GM12872 (cell line): Measurements from ENCODE around the gene ZC3H6.

ENCODE experiments used
- TF ChIP-seq, protein P1 (sequence below): IDR thresholded peaks from 3 replicates; pipeline ENCODE4 v1.5.1; 2011; ENCODE audit warnings: low read depth, mild to moderate bottlenecking, low read length, moderate library complexity; ENCODE audit not compliant: insufficient read depth

The ZC3H6 gene

DNA sequence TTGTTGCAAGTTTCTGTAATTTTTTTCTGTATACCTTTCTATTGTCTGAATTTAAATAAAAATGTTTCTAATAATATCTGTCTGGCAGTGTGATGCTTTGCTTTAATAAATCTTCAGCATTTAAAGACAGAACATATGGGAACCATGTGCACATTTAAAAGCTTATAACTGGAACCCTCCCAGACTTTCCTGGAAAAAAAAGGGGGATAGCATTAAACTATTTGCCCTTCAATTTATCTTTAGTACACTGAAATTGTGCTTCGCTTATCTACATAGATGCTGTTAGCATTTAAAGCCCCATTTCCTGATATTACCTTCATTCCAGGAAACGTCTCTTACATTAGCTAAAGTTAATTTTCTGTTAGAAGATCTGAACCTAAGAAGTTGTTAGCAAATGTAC is 64.6 kb downstream of the ZC3H6 start:
- TF ChIP-seq, protein P1, sequence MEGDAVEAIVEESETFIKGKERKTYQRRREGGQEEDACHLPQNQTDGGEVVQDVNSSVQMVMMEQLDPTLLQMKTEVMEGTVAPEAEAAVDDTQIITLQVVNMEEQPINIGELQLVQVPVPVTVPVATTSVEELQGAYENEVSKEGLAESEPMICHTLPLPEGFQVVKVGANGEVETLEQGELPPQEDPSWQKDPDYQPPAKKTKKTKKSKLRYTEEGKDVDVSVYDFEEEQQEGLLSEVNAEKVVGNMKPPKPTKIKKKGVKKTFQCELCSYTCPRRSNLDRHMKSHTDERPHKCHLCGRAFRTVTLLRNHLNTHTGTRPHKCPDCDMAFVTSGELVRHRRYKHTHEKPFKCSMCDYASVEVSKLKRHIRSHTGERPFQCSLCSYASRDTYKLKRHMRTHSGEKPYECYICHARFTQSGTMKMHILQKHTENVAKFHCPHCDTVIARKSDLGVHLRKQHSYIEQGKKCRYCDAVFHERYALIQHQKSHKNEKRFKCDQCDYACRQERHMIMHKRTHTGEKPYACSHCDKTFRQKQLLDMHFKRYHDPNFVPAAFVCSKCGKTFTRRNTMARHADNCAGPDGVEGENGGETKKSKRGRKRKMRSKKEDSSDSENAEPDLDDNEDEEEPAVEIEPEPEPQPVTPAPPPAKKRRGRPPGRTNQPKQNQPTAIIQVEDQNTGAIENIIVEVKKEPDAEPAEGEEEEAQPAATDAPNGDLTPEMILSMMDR = no peak

DNA sequence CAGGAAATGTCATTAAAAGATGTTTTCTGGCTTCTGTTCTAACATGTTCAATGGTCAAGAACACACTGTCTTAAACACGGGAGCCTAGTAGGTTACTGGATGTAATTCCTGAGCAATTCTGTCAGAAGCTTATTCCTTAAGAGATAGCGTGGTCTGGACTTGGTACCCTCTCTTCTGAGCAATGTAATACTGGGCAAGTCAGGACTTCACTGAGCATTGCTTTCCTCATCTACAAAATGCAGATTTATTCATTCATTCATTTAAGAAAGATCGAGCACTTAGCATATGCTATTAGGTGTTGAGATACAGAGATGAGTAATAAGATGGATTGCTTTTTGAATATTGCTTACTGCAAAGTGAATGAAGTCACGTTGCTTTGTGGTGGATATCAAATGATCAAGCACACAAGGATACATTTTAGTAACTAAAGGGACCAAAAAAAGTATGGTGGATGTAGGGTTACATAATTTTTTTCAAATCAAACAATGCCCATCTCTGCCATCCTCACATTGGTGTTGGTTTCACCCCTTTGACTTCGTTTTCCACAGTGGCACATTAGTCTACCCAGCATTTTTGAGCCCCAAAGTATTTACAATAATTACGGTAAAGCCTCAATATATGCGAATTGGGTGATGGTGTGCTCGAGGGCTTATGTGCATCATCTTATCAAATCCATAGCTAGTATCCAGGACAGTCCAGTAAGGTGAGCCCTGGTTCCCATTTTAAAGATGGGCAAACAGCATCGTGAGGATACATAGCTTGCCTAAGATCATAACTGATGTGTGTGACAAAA is 65.3 kb downstream of the ZC3H6 start:
- TF ChIP-seq, protein P1 = no peak

DNA sequence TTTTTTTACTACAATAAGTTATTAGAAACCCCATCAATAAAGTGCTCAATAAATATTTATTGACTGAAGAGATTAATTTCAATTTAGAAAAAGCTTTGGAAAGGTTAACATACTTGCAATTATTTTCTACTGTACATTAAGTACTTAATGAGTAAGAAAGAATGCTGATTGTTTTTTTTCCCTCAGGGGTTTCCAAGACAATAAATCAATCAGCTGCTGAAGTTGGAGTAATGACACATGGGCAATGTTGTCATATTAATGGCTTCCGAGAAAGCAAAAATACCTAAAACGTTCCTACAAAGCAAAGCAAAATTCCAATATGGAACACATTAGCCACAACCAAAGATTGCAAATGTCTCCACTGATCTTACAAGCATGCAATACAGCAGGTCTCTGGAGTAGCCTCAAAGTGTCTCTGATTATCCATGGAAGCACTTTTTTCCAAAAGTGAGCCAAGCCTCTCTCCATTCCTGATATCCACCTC is 66.7 kb downstream of the ZC3H6 start:
- TF ChIP-seq, protein P1 = no peak

DNA sequence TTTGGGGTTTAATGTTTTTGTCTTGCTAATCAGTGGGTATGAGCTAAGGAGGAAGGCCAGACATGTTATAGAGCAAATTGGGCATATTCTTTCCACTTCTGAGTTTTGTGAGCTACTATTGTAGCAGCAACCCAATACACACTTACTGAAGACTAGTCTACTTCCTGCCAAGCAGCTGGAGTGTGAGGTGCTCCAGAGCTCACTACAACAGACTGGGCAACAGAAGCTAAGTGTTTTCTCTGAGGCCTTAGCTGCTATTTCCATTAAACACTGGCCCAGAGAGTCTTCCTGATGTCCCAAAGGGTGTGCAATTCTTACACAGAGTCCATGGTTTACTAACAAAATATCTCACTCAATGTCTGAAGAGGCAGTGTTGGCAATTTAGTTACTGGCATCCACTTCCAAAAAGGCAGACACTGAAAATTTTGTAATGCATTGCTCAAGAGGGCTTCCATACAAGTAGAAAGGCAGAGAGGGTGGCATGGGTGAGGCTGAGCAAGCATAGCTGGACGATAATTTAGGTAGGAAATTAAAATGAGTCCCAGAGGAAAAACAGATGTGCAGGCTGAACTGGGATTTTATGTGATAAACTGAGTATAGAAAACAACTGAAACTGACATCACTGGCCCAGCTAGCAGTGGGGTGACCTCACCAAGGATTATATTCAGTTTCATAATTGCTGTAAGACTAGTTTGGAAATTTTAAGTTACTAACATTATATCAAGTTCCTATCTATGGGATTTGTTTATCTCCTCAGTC is 68.6 kb downstream of the ZC3H6 start:
- TF ChIP-seq, protein P1 = no peak

DNA sequence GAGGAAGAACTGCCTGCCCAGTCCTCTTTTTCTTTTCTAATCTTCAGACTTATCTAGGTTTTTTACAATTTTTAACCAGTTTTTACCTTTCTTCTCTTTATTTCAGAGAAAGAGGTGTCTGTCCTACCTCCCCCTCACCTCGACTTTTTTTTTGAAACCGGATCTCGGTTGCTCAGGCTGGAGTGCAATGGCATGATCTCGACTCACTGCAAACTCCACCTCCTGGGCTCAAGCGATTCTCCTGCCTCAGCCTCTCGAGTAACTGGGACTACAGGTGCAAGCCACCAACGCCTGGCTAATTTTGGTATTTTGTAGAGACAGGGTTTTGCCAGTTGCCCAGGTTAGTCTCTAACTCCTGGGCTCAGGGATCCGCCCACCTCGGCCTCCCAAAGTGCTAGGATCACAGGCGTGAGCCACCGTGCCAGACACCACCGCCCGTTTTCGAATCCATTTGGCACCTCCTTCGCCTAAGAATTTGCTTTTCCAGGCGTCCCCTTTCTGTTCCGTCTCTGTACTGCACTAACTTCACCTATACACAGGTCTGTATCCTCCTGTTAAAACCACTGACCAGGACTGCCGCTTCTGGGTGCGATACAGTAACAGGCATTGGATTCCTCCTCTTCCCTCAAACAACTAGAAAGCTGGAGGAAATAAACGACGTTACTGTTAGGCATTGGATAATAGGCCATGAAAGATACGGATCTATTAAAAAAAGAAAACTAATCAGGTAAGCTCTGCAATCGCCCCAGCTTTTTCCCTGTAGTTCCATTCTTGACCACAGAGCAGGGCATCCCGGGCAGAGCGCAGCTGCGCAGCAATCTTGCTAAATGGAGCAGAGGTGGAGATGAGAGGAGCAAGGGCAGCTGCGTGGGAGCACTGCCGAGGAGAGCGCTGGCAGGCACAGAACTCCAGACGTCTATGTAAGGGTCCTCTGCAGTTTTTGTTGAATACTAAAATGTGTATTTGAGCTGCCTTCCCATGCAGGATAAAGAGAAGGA is 69.9 kb downstream of the ZC3H6 start:
- TF ChIP-seq, protein P1 = no peak
